ENCODE measurements around the gene SH3TC2. TPM values are rescaled to one million over a fixed set of nuclear protein-coding genes. Genes with fewer than 3 reads are reported as not detected.

The SH3TC2 gene
- total RNA-seq, 1 donor from 2014 or later = 1.4 TPM

DNA sequence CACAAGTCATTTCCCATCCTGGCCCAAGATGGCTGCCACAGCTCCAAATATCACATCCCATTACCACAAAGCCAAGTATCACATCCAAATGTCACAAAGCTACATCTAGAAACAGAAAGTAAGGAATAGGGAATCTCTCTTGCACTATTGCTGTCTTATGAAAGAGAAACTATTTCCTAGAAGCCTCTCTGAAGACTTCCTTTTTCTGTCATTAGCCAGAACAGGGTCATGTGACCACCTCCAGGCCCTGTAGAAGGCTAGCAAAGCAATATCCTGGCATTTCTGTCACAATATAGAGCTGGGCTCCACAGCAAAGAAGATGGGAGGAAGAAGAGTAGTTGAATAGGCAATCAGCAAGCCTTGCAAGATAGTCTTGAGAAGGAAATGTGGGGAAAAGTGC lies 99.2 kb downstream of the SH3TC2 start:
- H3K4me1 ChIP-seq = peaks cover 6% of the 10 kb centered on the region
- TF ChIP-seq, protein P1, sequence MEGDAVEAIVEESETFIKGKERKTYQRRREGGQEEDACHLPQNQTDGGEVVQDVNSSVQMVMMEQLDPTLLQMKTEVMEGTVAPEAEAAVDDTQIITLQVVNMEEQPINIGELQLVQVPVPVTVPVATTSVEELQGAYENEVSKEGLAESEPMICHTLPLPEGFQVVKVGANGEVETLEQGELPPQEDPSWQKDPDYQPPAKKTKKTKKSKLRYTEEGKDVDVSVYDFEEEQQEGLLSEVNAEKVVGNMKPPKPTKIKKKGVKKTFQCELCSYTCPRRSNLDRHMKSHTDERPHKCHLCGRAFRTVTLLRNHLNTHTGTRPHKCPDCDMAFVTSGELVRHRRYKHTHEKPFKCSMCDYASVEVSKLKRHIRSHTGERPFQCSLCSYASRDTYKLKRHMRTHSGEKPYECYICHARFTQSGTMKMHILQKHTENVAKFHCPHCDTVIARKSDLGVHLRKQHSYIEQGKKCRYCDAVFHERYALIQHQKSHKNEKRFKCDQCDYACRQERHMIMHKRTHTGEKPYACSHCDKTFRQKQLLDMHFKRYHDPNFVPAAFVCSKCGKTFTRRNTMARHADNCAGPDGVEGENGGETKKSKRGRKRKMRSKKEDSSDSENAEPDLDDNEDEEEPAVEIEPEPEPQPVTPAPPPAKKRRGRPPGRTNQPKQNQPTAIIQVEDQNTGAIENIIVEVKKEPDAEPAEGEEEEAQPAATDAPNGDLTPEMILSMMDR (IDR thresholded peaks at IDR 0.05) = no peak
- intact Hi-C loops (cut with DNase I) = no loop called here
- no peaks in the 10 kb centered on the region for H3K27me3 ChIP-seq
- H3K9me3 ChIP-seq = no peaks in the 10 kb centered on the region
- no peaks in the 10 kb centered on the region for H3K36me3 ChIP-seq
- H3K27ac ChIP-seq = no peak overlapping the region
- H3K4me3 ChIP-seq = no peak overlapping the region
- peak; percentile 55 for ATAC-seq
- no peak for DNase-seq

DNA sequence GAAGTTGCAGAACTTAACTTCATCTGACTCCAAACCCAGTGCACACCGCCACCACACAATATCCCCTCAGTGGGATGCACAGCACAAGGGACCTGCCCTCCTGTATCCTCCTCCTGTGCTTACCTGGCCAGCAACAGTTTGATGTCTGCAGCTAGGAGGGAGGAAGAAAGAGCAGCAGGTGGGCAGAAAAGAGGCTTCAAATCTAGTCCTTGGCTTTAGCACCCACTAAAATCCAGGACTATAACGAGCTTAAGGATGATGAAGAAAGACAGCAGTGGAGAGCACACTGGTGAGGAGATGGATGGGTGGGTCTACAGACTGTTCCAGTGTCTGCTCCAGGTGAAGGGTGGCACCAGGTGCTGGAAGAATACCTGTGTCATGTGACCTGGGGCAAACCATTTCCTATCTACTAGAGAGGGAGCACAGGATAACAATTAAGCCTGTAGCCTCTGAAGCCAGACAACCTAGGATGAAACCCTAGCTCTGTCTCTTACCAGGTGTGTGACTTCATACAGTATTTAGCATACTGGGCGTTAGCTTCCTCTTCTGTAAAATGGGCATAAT lies 100.0 kb downstream of the SH3TC2 start:
- H3K36me3 ChIP-seq = no peaks in the 10 kb centered on the region
- no peaks in the 10 kb centered on the region for H3K9me3 ChIP-seq
- H3K27me3 ChIP-seq = no peaks in the 10 kb centered on the region
- H3K4me3 ChIP-seq = no peak overlapping the region
- intact Hi-C loops (cut with DNase I) = no loop called here
- H3K27ac ChIP-seq = no peak overlapping the region
- peaks cover 6% of the 10 kb centered on the region for H3K4me1 ChIP-seq
- DNase-seq (no peak), ATAC-seq (no peak)
- TF ChIP-seq, protein P1 (IDR thresholded peaks at IDR 0.05) = no peak

DNA sequence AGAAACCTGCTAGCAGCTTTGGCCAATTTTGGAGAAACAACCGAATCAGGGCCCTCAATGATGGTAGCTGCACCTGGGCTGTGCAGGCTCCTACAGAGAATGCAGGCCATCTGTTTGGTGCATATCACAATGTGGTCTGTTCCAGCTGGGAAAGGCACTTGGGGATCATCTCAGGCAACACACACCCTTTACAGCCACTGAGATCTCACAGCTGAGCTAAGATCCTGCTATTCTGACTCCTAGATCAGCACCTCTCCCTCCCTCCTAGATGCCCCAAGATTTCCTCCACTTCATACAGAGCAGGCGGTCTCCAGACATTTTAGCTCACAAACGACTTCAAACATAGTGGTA lies 100.7 kb downstream of the SH3TC2 start:
- H3K9me3 ChIP-seq = no peaks in the 10 kb centered on the region
- TF ChIP-seq, protein P1 (IDR thresholded peaks at IDR 0.05) = no peak
- no peak for ATAC-seq
- H3K4me3 ChIP-seq = no peak overlapping the region
- H3K27me3 ChIP-seq = no peaks in the 10 kb centered on the region
- no peak overlapping the region for H3K27ac ChIP-seq
- H3K36me3 ChIP-seq = no peaks in the 10 kb centered on the region
- peaks cover 10% of the 10 kb centered on the region for H3K4me1 ChIP-seq
- DNase-seq = no peak
- intact Hi-C loops (cut with DNase I) = no loop called here

DNA sequence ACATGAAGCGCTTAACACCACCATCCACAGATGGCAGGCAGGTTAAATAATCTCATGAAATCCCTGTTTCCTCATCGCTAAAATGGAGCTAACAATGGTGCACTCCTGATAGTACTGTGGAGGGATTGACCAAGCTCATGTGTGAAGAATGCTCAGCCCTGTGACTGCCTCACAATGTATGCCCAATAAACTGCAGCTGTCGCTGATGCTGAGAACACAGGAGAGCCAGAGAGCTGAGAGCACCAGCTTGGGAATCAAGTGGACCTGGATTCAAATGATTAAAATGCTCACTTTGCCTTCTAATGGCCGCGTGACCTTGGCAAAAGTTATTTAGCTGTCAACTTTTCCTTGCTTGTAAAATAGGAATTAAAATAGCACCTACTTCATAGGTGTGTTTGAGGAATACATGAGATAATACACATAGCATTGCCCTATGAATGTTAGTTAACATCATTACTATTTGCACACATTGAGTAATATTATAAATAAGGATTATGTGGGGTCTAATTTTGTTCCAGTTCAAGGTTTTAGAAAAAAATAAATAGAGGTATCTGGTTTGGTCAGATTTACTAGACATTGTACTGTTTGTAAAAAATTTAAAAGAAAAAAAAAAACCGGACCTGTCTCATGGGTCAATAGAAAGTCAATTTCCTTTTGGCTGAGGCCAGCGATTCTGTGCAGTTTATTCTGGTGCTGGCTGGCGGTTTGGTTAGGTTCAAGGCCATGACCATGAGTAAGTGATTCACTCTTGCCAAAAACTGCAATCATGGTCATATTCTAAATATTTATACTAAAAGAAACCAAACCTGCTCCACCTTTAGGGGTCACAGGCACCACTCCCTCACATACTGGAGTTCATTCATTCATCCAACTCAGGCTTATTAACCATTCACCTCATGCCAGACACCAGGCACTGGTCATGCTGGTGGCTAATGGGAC lies 101.3 kb downstream of the SH3TC2 start:
- no peak overlapping the region for H3K4me3 ChIP-seq
- H3K36me3 ChIP-seq = no peaks in the 10 kb centered on the region
- no peak for ATAC-seq
- no peak overlapping the region for H3K27ac ChIP-seq
- intact Hi-C loops (cut with DNase I) = no loop called here
- no peak for DNase-seq
- H3K4me1 ChIP-seq = peaks cover 14% of the 10 kb centered on the region
- TF ChIP-seq, protein P1 (IDR thresholded peaks at IDR 0.05) = no peak
- no peaks in the 10 kb centered on the region for H3K27me3 ChIP-seq
- H3K9me3 ChIP-seq = no peaks in the 10 kb centered on the region

DNA sequence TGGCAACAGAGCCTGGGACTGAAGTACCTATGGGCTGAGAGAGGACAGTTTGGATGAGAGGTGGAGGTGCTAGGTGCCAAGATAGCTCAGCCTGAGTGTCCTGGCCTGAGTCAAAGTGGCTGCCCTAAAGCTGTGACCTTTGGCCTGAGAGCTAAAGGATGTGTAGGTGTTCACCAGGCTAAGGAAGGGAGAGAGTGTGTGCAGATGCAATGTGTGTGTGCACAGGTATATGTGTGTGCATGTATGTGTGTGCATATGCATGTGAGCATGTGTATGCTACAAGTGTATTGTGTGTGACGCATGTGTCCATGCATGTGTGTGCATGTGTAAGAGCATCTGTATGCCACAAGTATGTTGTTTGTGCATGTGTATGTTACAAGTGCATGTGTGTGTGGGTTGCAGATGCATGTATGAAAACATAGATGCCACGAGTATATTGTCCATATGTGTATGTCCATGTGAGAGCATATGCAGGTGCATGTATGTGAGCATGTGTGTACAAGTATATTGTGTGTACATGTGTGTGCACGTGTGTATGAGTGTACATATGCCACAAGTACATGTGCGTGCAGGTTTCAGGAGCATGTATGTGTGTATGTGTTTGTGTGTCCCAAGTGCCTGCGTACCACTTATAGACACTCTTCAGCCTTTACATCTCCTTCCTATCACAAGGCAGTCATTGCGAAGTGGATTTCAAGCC lies 102.6 kb downstream of the SH3TC2 start:
- H3K27me3 ChIP-seq = no peaks in the 10 kb centered on the region
- no peaks in the 10 kb centered on the region for H3K36me3 ChIP-seq
- no peak overlapping the region for H3K4me3 ChIP-seq
- DNase-seq (no peak), ATAC-seq (no peak)
- H3K4me1 ChIP-seq = peaks cover 10% of the 10 kb centered on the region
- intact Hi-C loops (cut with DNase I) = no loop called here
- TF ChIP-seq, protein P1 (IDR thresholded peaks at IDR 0.05) = no peak
- H3K9me3 ChIP-seq = no peaks in the 10 kb centered on the region
- no peak overlapping the region for H3K27ac ChIP-seq

Measured in upper lobe of right lung (tissue), 1 donor.